GM12878 (cell line): Measurements from ENCODE around the gene IFITM5. TPM values are rescaled to one million over a fixed set of nuclear protein-coding genes. Genes with fewer than 3 reads are reported as not detected.

Experiments
- ATAC-seq: fragments of 200-7000 bp; cut with Tn5 transposase; 3 replicates; pipeline ENCODE4 v1.9.1; 2020; ENCODE audit warnings: mild to moderate bottlenecking, moderate library complexity
- BruUV-seq: library from RNA; stranded (reverse); fragments of 400-500 nt; replicated peaks from 2 replicates; lab custom pipeline; 2021; lab: Mats Ljungman, UMichigan
- CTCF ChIA-PET: fragments of 300-600 bp; sonication (Branson Sonifier 250); formaldehyde crosslinking; extraction: SDS; loops from one replicate; lab custom pipeline; 2021; ENCODE audit warnings: inconsistent platforms; lab: Yijun Ruan, JAX
- POLR2A ChIA-PET: fragments of 350-600 bp; formaldehyde crosslinking; extraction: SDS; loops from one replicate; lab custom pipeline; 2021; ENCODE audit warnings: inconsistent platforms; lab: Charles Lee
- RAD21 ChIA-PET: fragments of 300-600 bp; sonication (Branson Sonifier 250); formaldehyde crosslinking; loops from one replicate; lab custom pipeline; 2023; ENCODE audit warnings: antibody characterized with exemption; ENCODE audit not compliant: unreplicated experiment; lab: Charles Lee
- SMC1A ChIA-PET: fragments of 300-600 bp; sonication (Branson Sonifier 250); formaldehyde crosslinking; loops from one replicate; lab custom pipeline; 2023; ENCODE audit not compliant: unreplicated experiment, uncharacterized antibody; lab: Charles Lee
- DNase-seq: peaks from one replicate; pipeline ENCODE4 v3.0.0-alpha.2; 2011; ENCODE audit warnings: low read depth, low spot score
- FAIRE-seq: peaks from 3 replicates; lab custom pipeline; 2011; peaks lifted over from hg19 to GRCh38; lab: Jason Lieb, UNC
- H2AFZ ChIP-seq: 2 replicates; pipeline ENCODE4 v1.6.0; 2011; ENCODE audit warnings: low read depth, low read length, control low read depth; ENCODE audit not compliant: control insufficient read depth
- H3K27ac ChIP-seq: 2 replicates; pipeline ENCODE4 v1.5.1; 2011; ENCODE audit warnings: control low read depth; ENCODE audit not compliant: control insufficient read depth, insufficient read depth
- H3K27me3 ChIP-seq, 2 experiments: replicated peaks in 1 of 2; 2 replicates each; pipeline versions ENCODE4 v1.6.0 to v1.6.1; 2011; ENCODE audit warnings: low read length in 1 of 2; ENCODE audit not compliant: control insufficient read depth in 2 of 2, insufficient read depth in 2 of 2
- H3K36me3 ChIP-seq, 2 experiments: 2 replicates each; pipeline ENCODE4 v1.5.1; 2011; ENCODE audit warnings: low read length in 1 of 2; ENCODE audit not compliant: control insufficient read depth in 2 of 2, insufficient read depth in 2 of 2
- H3K4me1 ChIP-seq: 2 replicates; pipeline ENCODE4 v1.6.1; 2011; ENCODE audit warnings: mild to moderate bottlenecking, low read length, moderate library complexity, mixed read lengths; ENCODE audit not compliant: control insufficient read depth, insufficient read depth
- H3K4me2 ChIP-seq: 2 replicates; pipeline ENCODE4 v1.6.0; 2011; ENCODE audit warnings: control low read depth; ENCODE audit not compliant: control insufficient read depth, insufficient read depth
- H3K4me3 ChIP-seq: fragments of 200-600 bp; sonication (generic); 2 replicates; pipeline ENCODE4 v1.5.1; 2016
- H3K79me2 ChIP-seq: 2 replicates; pipeline ENCODE4 v1.6.0; 2011; ENCODE audit warnings: low read length; ENCODE audit not compliant: control insufficient read depth, insufficient read depth
- H3K9ac ChIP-seq: 2 replicates; pipeline ENCODE4 v1.8.0; 2011; ENCODE audit warnings: low read length, control low read depth, mixed read lengths; ENCODE audit not compliant: control insufficient read depth, insufficient read depth
- H3K9me3 ChIP-seq: replicated peaks from 3 replicates; pipeline ENCODE4 v1.5.1; 2011; ENCODE audit warnings: mild to moderate bottlenecking, low read length; ENCODE audit not compliant: control insufficient read depth, insufficient read depth
- H4K20me1 ChIP-seq: 2 replicates; pipeline ENCODE4 v1.6.0; 2011; ENCODE audit not compliant: control insufficient read depth, insufficient read depth
- BACH1 ChIP-seq: fragments of 450-650 bp; IDR thresholded peaks from 2 replicates; pipeline ENCODE4 v1.6.1; 2017; ENCODE audit warnings: mild to moderate bottlenecking, borderline replicate concordance
- CHD1 ChIP-seq: IDR thresholded peaks from 2 replicates; pipeline ENCODE4 v1.6.1; 2012; ENCODE audit warnings: low read depth, low read length, improper control_type of control experiment
- CREM ChIP-seq: IDR thresholded peaks from 2 replicates; pipeline ENCODE4 v1.6.1; 2014; ENCODE audit warnings: antibody characterized with exemption, low read depth
- EZH2 ChIP-seq: IDR thresholded peaks from 2 replicates; pipeline ENCODE4 v1.6.1; 2012; ENCODE audit warnings: low read depth, mild to moderate bottlenecking, control low read depth, inconsistent platforms, low read length, borderline replicate concordance; ENCODE audit not compliant: control insufficient read depth
- MXI1 ChIP-seq: fragments of 150-350 bp; IDR thresholded peaks from 2 replicates; pipeline ENCODE4 v1.6.1; 2011; ENCODE audit warnings: low read depth, mild to moderate bottlenecking, inconsistent platforms, low read length, improper control_type of control experiment
- MYC ChIP-seq: IDR thresholded peaks from 2 replicates; pipeline ENCODE4 v1.6.1; 2011; ENCODE audit warnings: mild to moderate bottlenecking, low read length, moderate library complexity, inconsistent platforms; ENCODE audit not compliant: insufficient read depth, insufficient replicate concordance, insufficient read length, severe bottlenecking
- NBN ChIP-seq: fragments of 450-650 bp; IDR thresholded peaks from 2 replicates; pipeline ENCODE4 v1.6.1; 2016
- PAX8 ChIP-seq: fragments of 450-650 bp; IDR thresholded peaks from 2 replicates; pipeline ENCODE4 v1.6.1; 2017; ENCODE audit warnings: mild to moderate bottlenecking, moderate library complexity
- PML ChIP-seq: IDR thresholded peaks from 2 replicates; pipeline ENCODE4 v1.6.1; 2012; ENCODE audit warnings: low read length, inconsistent platforms
- ZZZ3 ChIP-seq: IDR thresholded peaks from 2 replicates; pipeline ENCODE4 v1.6.1; 2011; ENCODE audit warnings: low read depth; ENCODE audit not compliant: control insufficient read depth, insufficient read length
- WGBS: methylation state at CpG from one replicate; pipeline ENCODE4 v1.1.6; 2016; ENCODE audit warnings: low lambda C conversion rate; ENCODE audit not compliant: insufficient replicate concordance, insufficient coverage; ENCODE audit errors: missing lambda C conversion rate; 5-methylcytosine and 5-hydroxymethylcytosine counted together
- in situ Hi-C: fragments of 300-500 bp; cut with MboI; formaldehyde crosslinking; loops from 9 replicates; pipeline ENCODE4 v1.14.3; 2018; ENCODE audit warnings: mixed read lengths
- intact Hi-C: fragments of 100-400 bp; cut with micrococcal nuclease; formaldehyde crosslinking; loops from one replicate; pipeline ENCODE4 v1.14.2; 2022; ENCODE audit not compliant: unreplicated experiment
- polyA plus RNA-seq, 11 experiments: library from polyadenylated mRNA; depleted of rRNA in 4 of 11; unstranded in 6 of 11; stranded (reverse) in 5 of 11; fragments of >200 nt; fragmentation: Nextera tagmentation in 4 of 11; fragmentation: Illumina TruSeq in 1 of 11; extraction: Ambion mirVana in 4 of 11; extraction: Trizol in 1 of 11; gene quantifications; 1 replicate in 1 of 11; 2 replicates in 10 of 11; pipeline versions ENCODE4 v1.2.1 to v1.2.3, GENCODE V29; 2011 to 2016; ENCODE audit warnings: inconsistent platforms in 2 of 11, missing spikeins in 2 of 11, low read depth in 1 of 11
- total RNA-seq, 4 experiments: library from RNA; depleted of rRNA in 3 of 4; stranded (reverse); fragments of >200 nt in 3 of 4; fragmentation: Illumina TruSeq in 1 of 4; extraction: Trizol in 1 of 4; gene quantifications; 2 replicates each; pipeline versions ENCODE4 v1.2.1 to v1.2.3, GENCODE V29; 2013 to 2021
- TF ChIP-seq, protein P1 (sequence below): fragments of 450-650 bp; IDR thresholded peaks from 2 replicates; pipeline ENCODE4 v1.6.1; 2014; ENCODE audit warnings: mild to moderate bottlenecking

Gene IFITM5
- total and polyA plus RNA-seq, 10 of the 15 experiments (the other 5 are each of a cell fraction or from before 2014, with no cell fraction given): not detected

DNA sequence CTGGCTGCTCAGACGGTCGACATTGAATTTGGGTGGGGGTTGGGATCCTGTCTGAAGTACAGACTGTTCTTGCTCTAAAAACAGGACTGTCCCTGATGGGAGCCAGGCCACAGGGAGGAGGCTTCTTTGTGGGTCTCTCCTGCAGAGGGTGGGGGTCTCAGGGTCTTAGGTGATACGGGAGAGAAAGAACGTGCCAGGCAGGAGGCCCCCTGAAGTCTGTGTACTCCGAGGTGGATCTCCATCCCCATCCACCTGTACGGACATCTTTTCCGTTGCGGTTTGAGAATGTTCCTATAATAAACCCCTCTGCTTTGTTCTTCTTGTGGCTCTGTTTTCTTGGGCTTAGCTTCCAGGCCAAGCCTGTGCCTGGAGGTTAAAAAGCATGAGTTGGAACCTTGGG lies 46.7 kb downstream of the IFITM5 start:
- no peak overlapping the region for H3K27ac ChIP-seq
- POLR2A ChIA-PET: no interaction called here
- H3K9me3 ChIP-seq: no peaks in the 10 kb centered on the region
- H3K27me3 ChIP-seq: no peaks in the 10 kb centered on the region
- H3K4me2 ChIP-seq: no peak overlapping the region
- TF ChIP-seq BACH1: no peak
- no peak for TF ChIP-seq CREM
- TF ChIP-seq EZH2: no peak
- TF ChIP-seq NBN: no peak
- no peak for TF ChIP-seq PAX8
- no peak for TF ChIP-seq ZZZ3
- no peak for TF ChIP-seq CHD1
- TF ChIP-seq, protein P1, sequence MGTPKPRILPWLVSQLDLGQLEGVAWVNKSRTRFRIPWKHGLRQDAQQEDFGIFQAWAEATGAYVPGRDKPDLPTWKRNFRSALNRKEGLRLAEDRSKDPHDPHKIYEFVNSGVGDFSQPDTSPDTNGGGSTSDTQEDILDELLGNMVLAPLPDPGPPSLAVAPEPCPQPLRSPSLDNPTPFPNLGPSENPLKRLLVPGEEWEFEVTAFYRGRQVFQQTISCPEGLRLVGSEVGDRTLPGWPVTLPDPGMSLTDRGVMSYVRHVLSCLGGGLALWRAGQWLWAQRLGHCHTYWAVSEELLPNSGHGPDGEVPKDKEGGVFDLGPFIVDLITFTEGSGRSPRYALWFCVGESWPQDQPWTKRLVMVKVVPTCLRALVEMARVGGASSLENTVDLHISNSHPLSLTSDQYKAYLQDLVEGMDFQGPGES: no peak
- no peak for TF ChIP-seq MXI1
- TF ChIP-seq MYC: no peak
- no peak for TF ChIP-seq PML
- TF ChIP-seq, all 136 proteins: peak for 0
- ATAC-seq (no peak), DNase-seq (no peak), FAIRE-seq (no peak)
- Histone ChIP-seq H3K36me3 (peaks cover 17 to 18% of the 10 kb centered on the region in 2 experiments; a peak in 3 of 4 replicates), H3K9ac (no peak overlapping the region), H3K79me2 (no peaks in the 10 kb centered on the region), H4K20me1 (no peaks in the 10 kb centered on the region), H2AFZ (no peak overlapping the region), H3K4me3 (no peak overlapping the region), H3K4me1 (peaks cover 10% of the 10 kb centered on the region)
- intact Hi-C loops (no loop called here), in situ Hi-C loops (loop anchor here (5.0 kb wide), 1 partner anchor 105 kb away; no protein-coding TSS in a partner anchor)
- WGBS: 94% methylated on average over 8 of the region's 8 CpGs
- ChIA-PET CTCF (interaction anchor here (1.0 to 3.3 kb wide), 2 partner anchors 9 to 14 kb away, joined by 5 to 37 read pairs; no protein-coding TSS in a partner anchor), SMC1A (interaction anchor here (0.9 to 5.6 kb wide), 4 partner anchors 14 to 110 kb away, joined by 3 to 38 read pairs (median 10); partner anchors contain the start of gene PSMD13), RAD21 (interaction anchor here (1.4 kb wide), 1 partner anchor 113 kb away, joined by 3 read pairs; no protein-coding TSS in a partner anchor)
- no TSS peak for BruUV-seq
